Left ventricle myocardium inferior (tissue), 1 donor: ENCODE measurements around the gene KLRC3. TPM values are rescaled to one million over a fixed set of nuclear protein-coding genes. Genes with fewer than 3 reads are reported as not detected.

Experiments
- DNase-seq: peaks from one replicate; pipeline ENCODE4 v3.0.0-alpha.2; 2020
- H3K27ac ChIP-seq: fragments of 200-600 bp; replicated peaks from 2 replicates; pipeline ENCODE4 v1.8.0; 2021
- H3K27me3 ChIP-seq: fragments of 200-600 bp; 2 replicates; pipeline ENCODE4 v1.8.0; 2021; ENCODE audit warnings: low read depth
- H3K36me3 ChIP-seq: fragments of 200-600 bp; 2 replicates; pipeline ENCODE4 v1.8.0; 2021
- H3K4me1 ChIP-seq: fragments of 200-600 bp; 2 replicates; pipeline ENCODE4 v1.8.0; 2021
- H3K4me3 ChIP-seq: fragments of 200-600 bp; 2 replicates; pipeline ENCODE4 v1.8.0; 2021; ENCODE audit warnings: mild to moderate bottlenecking, moderate library complexity
- H3K9me3 ChIP-seq: fragments of 200-600 bp; replicated peaks from 2 replicates; pipeline ENCODE4 v1.8.0; 2021
- CTCF ChIP-seq: fragments of 200-600 bp; IDR thresholded peaks from 2 replicates; pipeline ENCODE4 v1.8.0; 2021; ENCODE audit warnings: antibody characterized with exemption, mild to moderate bottlenecking, borderline replicate concordance
- intact Hi-C: fragments of 100-400 bp; cut with micrococcal nuclease; formaldehyde crosslinking; loops from one replicate; pipeline ENCODE4 v1.11.0; 2022
- total RNA-seq: library from RNA; stranded (reverse); fragmentation: NEBNext Ultra II Directional; extraction: Animal tissue kit (Norgen Biotek cat#: 25700); gene quantifications from one replicate; pipeline ENCODE4 v1.2.1, GENCODE V29; 2021
- donor health status: DM: no; HTN: yes; CAD: no; lungs with severe emphysema.

Gene KLRC3
- total RNA-seq, 1 donor from 2014 or later: not detected

- H3K36me3 ChIP-seq: no peaks in the 10 kb centered on the region
- intact Hi-C loops: no loop called here
- no peak for TF ChIP-seq CTCF
- peak overlapping the region; percentile 96 for H3K27ac ChIP-seq
- peaks cover 45% of the 10 kb centered on the region for H3K4me1 ChIP-seq
- no peaks in the 10 kb centered on the region for H3K27me3 ChIP-seq
- H3K9me3 ChIP-seq: no peaks in the 10 kb centered on the region
- DNase-seq: no peak
- peak overlapping the region; percentile 75 for H3K4me3 ChIP-seq
Measured at GRCh38 chr12:10362828-10363657, 57.4 kb downstream of the KLRC3 start.

GRCh38 chr12:10362325-10362724, 58.1 kb downstream of the KLRC3 start:
- TF ChIP-seq CTCF: no peak
- Histone ChIP-seq H3K4me3 (no peak overlapping the region), H3K9me3 (no peaks in the 10 kb centered on the region), H3K36me3 (no peaks in the 10 kb centered on the region), H3K4me1 (peaks cover 45% of the 10 kb centered on the region), H3K27ac (no peak overlapping the region), H3K27me3 (no peaks in the 10 kb centered on the region)
- intact Hi-C loops: no loop called here
- no peak for DNase-seq

Other genes starting within 250 kb of the KLRC3 start
- 0.55 TPM for gene OLR1, start 248.5 kb downstream of the KLRC3 start, total RNA-seq
- gene TMEM52B, start 241.6 kb downstream of the KLRC3 start, total RNA-seq: not detected
- 360 TPM for gene GABARAPL1, start 207.7 kb downstream of the KLRC3 start, total RNA-seq
- gene KLRD1, start 112.7 kb downstream of the KLRC3 start, total RNA-seq: 1.4 TPM
- 0.36 TPM for gene KLRK1, start 30.6 kb downstream of the KLRC3 start, total RNA-seq
- gene KLRC4, start 10.8 kb downstream of the KLRC3 start, total RNA-seq: not detected
- not detected for gene KLRC2, start 15.4 kb upstream of the KLRC3 start, total RNA-seq
- gene KLRC1, start 32.8 kb upstream of the KLRC3 start, total RNA-seq: not detected
- gene EIF2S3B, start 85.3 kb upstream of the KLRC3 start, total RNA-seq: 0.22 TPM
- gene MAGOHB, start 193.0 kb upstream of the KLRC3 start, total RNA-seq: 13.9 TPM